ENCODE data around the gene CCSER1. TPM values are rescaled to one million over a fixed set of nuclear protein-coding genes. Genes with fewer than 3 reads are reported as not detected.
"Not testable (repeated sequence)": the region's sequence is repeated elsewhere in the genome, so short reads cannot be mapped to it uniquely, and the experiment has no call there.

Gene CCSER1
- total RNA-seq, 1 experiment from 2014 or later: not detected

DNA sequence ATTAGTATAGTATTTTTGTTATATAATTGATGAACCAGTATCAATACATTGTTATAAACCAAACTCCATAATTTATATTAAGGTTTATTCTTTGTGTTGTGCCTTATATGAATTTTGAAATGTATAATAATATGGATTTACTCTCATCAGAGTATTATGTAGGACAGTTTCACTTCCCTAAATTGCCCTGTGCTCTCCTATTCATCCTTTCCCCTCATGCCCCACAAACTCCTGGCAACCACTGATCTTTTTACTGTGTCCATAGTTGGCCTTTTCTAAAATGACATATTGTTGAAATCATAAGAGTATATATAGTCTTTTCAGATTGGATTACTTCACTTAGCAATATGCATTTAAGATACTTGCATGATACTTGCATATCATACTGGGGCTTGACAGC, 1218.4 kb downstream of the CCSER1 start:
- DNase-seq (ENCODE audit: low read depth): no peak

DNA sequence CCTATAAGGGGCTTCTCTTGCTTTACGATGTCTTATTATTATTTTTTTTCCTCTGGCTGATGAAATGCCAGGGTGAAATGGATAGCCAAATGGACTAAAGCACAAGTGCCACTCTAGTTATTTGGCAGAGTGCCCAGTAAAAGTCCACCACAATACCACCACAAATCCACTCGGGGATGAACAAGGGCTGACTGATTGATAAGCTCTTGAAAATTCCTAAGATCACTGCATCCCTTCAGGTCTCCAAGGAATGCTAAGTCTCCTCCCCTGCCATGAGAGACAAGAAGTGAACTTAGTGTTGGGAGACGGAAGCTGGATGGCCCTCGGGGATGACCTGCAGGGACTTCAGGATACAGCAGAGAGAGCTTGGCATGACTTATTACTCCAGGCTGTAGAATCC, 1229.3 kb downstream of the CCSER1 start:
- DNase-seq (ENCODE audit: low read depth): not testable (repeated sequence)

DNA sequence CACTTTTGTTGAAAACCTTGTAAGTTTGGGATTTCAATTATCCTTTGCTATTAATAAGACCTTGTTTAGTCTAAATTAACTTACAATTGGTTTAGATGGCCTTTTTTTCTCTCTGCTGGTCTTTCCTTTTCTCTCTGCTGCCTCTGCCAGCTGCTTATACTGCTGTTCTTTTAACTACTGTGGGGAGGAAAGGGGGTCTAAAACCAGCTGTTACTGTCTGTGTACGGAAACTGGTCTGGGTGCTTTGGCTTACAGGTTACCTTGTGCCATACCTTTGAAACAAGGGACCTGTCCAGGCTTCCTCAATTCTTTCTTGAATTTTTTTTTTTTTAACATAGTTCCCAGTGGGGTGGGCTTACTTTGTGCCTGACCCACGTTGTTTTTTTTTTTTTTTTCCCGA, 1230.8 kb downstream of the CCSER1 start:
- not testable (repeated sequence) for DNase-seq (ENCODE audit: low read depth)

DNA sequence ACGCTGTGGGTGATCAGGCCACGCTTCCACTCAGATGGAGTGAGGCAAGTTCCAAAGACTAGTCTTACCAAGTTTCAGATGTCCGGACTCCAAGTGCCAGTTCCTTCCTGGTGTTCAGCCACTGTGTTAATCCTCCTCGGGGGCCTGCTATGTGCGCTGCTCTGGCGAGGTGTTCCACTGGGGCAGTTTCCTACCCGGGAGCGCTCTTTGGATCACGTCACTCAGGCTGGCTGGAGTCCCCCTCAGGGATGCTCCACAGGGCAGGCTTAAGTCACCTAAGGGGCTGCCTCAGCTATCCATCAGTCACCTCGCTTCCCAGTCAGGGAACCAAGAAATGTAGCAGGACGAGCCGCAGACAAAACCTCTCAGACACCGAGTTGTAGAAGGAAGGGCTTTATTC, 1231.4 kb downstream of the CCSER1 start:
- DNase-seq (ENCODE audit: low read depth): not testable (repeated sequence)

DNA sequence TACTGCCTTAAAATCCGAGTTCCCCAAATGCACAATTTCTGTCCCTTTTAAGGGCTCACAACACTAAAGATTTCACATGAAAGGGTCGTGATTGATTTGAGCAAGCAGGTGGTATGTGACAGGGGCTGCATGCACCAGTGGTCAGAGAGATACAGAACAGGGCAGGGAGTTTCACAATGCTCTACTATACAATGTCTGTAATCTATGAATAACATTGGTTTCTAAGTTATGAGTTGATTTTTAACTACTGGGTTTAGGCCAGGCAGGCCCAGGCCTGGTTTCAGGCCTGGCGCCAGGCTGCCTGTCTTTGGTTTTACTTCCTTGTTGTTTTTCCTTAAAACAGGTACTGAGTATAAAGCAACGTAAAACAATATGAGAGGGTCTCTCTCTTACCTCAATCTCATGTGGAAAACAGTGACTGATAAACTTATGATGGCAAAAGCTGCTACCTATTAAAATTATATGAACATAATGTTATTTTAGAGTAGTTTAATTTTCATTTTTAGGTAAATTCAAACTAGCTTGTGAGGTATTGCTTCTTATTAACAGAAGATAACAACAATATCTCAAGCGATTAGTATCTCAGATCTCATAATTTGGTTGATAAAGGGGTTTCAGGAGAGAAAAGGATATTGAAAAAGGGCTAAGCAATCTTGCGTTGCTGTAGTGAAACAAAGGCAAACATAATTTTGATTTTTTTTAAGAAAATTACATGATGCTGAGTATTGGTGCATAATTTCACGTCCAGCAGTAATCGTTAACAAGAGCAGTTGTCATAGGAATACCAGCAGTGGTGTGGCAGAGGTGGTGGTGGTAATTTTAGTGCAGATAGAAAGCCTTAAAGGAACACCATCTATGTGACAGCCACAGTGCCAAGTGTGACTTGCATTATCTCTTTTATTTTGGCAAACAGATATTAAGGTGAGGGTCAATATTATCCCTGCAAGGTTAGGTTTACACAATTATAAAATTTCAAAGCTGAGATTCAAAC, 1232.1 kb downstream of the CCSER1 start:
- DNase-seq (ENCODE audit: low read depth): no peak

DNA sequence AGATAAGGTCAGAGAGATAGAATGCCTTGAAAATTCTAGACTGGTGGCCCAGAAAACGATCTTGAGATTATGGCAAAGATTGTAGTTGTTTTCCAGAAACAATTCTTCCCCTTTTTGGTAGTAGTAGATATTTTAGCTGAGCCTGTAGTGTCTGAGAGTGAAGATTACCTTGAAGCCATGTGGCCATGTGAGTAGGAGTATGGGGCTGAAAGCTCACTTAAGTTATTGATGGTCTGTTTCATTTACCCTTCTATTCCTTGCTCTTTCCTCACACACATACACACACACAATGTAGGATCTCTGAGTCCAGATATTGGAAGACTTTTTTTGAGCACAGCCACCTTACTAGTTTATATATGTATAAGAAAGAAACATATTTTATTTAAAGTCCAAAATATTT, 1234.9 kb downstream of the CCSER1 start:
- no peak for DNase-seq (ENCODE audit: low read depth)

DNA sequence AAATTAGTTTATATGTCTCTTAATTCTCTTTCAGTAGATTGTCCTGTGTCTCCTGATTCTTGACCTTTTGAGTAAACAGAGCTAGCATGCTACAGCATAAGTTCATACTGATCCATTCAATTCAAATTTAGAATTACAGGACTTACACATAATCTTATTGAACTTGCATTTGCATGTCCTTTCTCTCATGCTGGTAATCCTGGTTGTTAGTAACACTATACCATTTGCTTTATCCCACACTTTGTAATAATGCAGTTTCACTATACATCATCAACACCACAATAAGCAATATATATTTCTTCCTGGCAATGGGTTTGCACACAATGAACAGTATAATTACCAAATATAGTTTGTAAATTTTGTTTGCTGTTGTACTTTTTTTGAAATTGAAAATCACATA, 1239.4 kb downstream of the CCSER1 start:
- no peak for DNase-seq (ENCODE audit: low read depth)

DNA sequence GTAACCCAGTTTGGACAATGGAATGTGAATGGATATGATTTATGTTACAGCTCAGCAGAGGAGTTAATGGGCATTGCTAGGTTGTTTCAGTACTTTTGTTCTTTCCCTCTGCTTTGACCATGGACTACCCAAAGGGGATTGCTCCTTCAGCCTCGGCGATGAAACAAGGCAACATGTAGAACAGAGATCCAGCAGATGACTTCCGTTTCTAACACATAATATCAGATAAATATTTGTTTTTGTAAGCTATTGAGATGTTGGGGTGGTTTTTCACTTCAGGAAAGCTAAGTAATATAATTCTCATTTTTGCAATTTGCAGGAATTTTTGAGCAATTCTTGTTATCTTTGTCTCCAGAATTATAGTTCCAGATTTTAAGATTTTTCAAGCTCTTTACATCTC, 1241.9 kb downstream of the CCSER1 start:
- no peak for DNase-seq (ENCODE audit: low read depth)

DNA sequence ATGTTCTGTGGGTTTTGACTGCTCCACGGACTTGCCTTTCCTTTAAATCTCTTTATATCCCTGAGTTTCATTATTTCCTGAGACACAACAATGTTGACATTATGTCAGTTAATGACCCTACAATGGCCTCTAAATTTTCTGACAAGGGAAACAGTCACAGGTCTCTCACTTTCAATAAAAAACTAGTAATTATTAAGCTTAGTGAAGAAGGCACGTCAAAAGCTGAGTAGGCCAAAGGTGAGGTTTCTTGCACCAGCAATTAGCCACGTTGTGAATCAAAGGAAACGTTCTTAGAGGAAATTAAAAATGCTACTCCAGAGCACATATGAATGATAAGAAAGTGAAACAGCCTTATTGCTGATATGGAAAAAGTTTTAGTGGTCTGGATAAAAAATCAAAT, 1246.4 kb downstream of the CCSER1 start:
- DNase-seq (ENCODE audit: low read depth): no peak

DNA sequence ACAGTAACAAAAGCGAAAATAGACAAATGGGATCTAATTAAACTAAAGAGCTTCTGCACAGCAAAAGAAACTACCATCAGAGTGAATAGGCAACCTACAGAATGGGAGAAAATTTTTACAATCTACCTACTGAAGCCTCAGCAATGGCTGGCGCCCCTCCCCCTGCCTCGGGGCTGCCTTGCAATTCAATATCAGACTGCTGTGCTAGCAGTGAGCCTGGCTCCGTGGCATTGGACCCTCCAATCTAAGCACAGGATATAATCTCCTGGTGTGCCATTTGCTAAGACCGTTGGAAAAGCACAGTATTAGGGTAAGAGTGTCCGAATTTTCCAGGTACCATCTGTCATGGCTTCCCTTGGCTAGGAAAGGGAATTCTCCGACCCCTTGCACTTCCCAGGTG, 1278.2 kb downstream of the CCSER1 start:
- not testable (repeated sequence) for DNase-seq (ENCODE audit: low read depth)

DNA sequence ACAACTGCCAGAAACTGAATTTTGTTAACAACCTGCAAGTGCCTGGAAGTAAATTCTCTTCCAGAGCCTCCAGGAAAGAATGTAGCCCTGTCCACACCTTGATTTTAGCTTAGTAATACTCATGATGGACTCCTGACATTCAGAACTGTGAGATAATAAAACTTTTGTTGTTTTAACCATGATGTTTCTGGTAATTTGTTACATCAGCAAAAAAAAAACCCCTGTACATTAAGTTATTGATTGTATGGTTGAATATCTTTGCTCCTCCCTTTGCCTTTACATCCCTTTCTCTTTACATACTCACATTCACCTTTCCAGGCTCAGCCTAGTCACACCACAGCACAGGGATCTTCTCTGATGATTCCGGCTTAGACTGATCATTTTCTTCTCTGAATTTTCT, 1294.8 kb downstream of the CCSER1 start:
- DNase-seq (ENCODE audit: low read depth): no peak

DNA sequence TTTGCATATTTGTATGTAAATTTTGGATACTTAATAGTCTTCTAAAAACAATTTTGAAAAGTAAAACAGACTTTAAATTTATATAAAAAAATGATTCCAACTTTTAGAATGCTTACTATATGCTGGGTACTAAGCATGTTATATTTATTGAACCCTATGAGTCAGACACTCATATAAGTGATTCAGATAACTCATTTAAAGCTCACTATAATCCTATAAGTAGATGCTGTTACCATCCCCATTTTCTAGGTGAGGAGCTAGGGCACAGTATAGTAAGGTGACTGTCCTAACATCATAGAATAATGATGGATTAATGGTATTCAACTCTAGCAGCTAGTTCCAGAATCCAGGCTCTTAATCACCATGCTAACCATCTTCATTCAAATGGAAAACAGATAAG, 1299.5 kb downstream of the CCSER1 start:
- DNase-seq (ENCODE audit: low read depth): no peak

DNA sequence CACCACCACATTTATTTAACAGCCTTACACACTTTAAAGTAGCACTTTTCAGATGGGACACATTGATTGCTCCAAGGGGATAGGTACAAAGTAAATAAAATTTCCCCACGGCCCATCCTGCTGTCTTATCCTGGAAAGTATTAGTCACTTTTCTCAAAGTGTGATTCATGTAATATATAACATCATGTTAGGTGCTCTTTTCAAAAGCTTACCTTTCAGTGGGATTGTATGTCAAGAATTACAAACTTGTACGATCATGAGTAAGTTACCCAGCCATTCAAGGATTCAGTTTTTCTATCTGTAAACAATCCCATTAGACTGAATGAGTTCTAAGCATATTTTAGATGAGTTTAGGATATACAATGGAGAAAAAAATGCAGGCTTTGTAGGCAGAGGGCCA, 1300.0 kb downstream of the CCSER1 start:
- no peak for DNase-seq (ENCODE audit: low read depth)

DNA sequence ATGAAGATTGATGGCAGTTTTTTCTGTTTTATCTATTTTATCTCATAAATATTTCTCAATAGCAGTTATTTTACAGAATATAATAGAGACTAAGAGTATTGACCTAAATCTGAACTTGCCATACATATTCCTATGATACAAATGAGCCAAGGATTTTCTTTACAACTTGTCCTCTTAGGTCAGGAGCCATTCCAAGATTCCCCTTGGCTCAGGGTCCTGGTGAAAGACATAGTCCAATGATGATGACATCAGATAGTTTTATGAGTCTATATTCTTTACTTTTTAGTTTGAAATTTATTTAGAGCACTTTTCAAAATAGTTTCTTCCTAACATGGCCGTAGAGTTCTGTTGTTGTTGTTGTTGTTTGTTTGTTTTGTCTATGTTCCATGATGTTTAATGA, 1307.4 kb downstream of the CCSER1 start:
- DNase-seq (ENCODE audit: low read depth): no peak

DNA sequence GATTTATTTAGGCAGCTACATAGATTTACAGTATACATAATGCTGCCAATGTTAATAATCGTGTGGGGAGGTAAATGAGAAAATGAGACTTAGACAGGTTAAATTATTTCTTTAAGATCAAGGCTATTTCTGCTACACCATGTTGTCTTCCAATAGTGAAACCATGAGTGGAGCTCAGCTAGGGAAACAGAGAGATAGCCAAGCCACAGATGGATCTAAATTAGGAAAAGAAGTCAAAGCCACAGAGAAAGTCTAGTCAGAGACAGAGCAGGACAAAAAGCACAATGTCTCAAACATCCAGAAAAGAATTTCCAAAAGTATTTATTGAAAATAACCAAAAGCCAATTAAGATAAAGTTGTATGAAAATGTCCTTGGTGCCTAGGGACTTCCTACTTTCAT, 1309.4 kb downstream of the CCSER1 start:
- DNase-seq (ENCODE audit: low read depth): no peak

DNA sequence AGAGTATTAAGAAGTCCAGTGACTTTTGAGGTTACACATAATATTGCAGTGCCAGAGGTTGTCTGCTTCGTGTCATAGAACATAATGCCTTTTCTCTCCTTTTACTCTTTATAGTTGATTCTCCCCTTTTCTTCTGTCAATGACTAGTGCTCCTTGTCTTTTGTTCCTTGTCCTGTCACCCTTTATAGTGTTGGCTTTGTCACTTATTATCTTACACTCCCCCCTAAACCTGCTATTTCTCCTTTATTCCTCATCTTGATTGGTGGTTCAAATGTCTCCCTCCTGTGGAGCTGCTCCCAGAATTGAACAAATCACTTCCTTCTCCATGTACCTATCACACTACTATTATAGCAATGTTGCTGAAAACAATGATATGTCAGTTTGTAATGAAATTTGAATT, 1320.0 kb downstream of the CCSER1 start:
- no peak for DNase-seq (ENCODE audit: low read depth)

DNA sequence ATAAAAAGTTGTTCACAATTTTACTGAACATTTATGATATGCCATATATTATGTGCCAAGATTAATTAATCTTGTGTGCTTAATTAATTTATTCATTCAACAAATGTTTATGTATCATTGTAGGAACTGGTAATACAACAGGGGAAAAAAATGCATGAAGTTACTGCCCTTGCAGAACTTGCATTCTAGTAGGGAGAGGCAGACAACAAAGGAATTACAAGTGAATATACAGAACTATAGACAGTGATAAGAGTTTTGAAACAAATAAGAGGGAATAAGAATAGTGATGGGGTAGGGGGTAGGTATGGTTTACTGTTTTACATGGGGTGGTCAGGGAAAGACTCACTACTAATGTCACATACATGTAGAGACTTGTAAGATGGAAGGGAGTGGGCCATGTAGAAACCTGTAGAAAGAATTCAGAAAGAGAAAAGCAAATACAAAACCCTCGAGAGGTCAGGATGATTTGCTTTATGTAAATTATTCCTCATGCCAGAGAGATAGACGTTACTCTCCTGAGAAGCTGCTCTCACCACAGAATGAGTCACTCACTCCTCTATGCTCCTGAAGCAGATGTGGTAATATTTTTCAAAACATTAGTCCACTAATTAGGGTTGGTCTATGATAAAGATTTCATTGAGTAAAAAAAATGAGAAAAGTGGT, 1321.6 kb downstream of the CCSER1 start:
- no peak for DNase-seq (ENCODE audit: low read depth)

DNA sequence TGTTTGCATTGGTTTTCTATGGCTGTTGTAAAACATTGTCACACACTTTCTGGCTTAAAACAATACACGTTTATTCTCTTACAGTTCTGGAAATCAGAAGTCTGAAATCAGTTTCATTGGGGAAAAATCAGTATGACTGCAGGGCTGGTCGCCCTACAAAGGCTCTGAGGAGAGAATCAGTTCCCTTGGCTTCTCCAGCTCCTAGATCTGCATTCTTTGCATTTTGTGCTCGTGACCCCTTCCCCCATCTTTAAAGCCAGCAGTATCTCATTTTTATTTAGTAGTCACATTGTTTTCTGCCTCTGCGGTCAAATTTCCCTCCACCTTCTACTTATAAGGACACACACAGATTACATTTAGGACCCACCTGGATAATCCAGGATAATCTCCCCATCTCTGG, 1326.9 kb downstream of the CCSER1 start:
- DNase-seq (ENCODE audit: low read depth): no peak

DNA sequence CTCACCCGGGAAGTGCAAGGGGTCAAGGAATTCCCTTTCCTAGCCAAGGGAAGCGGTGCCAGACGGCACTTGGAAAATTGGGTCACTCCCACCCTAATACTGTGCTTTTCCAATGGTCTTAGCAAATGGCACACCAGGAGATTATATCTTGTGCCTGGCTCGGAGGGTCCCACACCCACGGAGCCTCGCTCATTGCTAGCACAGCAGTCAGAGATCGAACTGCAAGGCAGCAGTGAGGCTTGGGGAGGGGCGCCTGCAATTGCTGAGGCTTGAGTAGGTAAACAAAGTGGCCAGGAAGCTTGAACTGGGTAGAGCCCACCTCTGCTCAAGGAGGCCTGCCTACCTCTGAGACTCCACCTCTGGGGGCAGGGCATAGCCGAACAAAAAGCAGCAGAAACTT, 1335.4 kb downstream of the CCSER1 start:
- DNase-seq (ENCODE audit: low read depth): not testable (repeated sequence)

DNA sequence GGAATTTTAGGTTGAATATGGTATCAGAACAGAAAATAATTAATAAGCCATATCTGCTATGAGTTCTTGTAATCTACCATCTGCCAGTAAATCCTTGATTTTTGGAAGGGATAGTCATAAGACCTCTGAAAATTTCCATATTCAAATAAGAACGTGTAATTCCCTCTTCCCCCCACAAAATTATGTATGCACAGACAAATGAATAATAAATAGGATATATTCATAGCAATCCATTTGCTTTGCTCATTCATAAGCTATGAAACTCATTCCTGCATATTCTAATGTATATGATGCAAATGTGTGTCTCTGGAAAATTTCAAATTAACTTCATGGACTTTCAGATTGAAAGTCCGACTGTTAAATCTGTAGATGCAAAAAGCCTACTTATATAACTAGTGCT, 1343.5 kb downstream of the CCSER1 start:
- DNase-seq (ENCODE audit: low read depth): no peak

DNA sequence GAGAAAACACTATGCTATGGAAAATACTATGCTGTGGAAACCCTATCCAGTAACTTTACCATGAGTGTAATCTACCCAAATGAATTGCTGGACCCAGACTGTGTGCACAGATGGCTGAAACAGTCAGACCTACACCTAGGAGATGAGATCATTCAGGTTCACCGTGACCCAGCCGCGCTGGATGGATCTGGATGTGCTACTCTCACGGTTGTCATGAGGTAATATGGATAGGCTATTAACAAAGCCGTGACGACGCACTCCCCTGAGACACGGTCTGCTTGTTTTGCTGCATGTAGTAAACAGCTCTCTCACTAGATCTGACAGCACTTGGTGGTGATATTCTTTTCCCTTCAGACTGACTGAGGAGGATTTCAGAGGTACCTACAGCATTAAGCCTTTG, 1344.1 kb downstream of the CCSER1 start:
- no peak for DNase-seq (ENCODE audit: low read depth)

DNA sequence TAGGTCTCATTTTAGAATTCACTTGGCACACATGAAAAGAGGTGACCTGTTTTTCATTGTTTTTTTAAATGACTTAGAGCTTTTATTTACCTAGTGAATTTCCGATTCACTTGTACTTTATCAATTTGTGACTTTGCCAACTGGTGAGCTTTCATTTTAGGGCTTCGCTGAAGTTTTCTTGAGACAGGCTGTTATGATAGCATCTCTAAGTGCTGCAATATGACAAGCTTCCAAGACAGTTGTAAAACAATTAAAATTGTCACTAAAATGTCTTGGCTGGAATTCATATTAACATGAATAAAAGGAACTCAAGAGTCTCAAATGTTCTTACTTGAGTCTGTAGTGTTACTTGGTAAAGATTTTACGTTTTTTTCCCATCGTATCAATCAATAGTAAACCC, 1344.9 kb downstream of the CCSER1 start:
- DNase-seq (ENCODE audit: low read depth): no peak

DNA sequence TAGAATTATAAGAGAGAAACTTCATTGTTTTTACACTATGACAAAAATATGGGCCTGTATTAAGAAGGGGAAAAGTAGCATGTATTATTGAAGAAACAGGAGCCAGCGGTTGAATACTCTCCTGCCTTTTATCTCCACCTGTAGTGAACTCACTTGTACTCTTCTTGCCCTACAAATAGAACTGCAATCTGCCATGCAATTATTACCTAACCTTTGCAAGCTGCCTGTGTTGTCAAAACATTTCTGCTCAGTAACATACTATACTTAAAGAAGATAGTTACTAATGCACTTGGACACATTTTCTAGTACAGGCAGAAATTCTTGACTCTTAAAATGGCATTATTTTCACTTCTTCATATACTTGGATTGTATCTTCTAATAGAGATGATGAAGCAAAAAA, 1358.2 kb downstream of the CCSER1 start:
- DNase-seq (ENCODE audit: low read depth): no peak

Measured in LHCN-M2 (cell line).